ENCODE measurements around the gene RAB29.

RAB29 gene

DNA sequence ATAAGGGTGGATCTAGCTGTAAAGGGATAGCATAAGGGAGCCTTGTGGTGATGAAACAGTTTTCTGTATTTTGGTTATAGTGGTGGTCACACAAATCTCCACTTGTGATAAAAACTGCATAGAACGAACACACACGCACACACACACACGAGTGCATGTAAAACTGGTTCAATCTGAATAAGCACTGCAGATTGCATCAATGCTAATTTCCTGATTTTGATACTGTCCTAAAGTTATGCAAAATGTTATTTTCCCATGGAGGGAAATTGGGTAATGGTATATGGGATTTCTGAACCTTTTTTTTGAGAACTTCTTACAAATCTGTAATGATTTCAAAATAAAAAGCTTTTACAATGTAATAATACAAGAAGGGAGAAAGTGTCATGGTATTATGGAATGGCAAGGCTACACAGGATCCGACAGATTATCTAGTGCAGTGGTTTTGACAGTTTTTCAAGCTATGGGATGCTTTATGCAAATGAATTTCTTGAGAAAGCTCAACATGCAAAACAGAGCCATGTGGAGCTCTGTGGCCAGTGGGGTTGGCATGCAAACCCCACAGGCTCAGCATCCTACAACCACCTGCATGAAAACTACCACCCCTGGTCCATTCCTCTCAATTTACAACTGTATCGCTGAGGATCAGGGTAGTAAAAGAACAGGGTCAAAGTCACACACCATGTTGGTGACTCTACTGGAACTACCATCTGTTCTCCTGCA lies 18.9 kb upstream of the RAB29 start:
- no peak for DNase-seq

GRCh38 chr1:205792961-205793673 lies 17.8 kb upstream of the RAB29 start:
- DNase-seq, result no peak

GRCh38 chr1:205792481-205792881 lies 17.2 kb upstream of the RAB29 start:
- no peak for DNase-seq

GRCh38 chr1:205791568-205792180 lies 16.4 kb upstream of the RAB29 start:
- DNase-seq, result peak; percentile 71

DNA sequence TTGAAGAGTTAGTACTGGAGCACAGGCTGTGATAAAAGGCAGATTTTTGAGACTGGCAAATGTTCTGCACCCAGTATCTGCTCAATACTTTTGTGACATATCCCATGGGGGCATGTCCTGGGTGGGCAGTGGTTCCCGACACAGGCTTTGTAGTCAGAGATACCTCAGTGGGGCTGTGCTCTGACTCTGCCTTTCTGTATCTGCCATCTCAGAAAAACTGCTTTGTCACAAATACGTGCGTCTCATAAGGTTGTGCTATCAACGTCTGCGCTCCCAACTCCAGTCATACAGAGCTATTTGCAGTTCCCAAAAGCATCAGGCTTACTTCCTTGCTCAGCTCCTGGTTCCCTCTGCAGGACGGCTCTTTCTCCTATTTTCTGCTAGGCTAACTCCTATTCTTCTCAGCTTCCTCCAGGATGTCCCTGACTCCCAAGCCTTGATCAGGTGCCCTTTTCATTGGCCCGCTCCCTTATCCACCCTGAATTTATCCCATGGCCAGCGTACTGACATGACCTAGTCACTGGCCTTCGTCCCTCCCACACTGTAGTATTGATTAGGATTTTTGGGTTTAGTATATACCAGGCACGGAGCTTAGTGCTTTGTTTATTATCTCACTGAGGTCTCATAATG lies 12.1 kb upstream of the RAB29 start:
- DNase-seq, result no peak

GRCh38 chr1:205786601-205787000 lies 11.3 kb upstream of the RAB29 start:
- DNase-seq, result no peak

- DNase-seq, result no peak
Measured at GRCh38 chr1:205785446-205785845, 10.2 kb upstream of the RAB29 start.

- no peak for DNase-seq
Measured at GRCh38 chr1:205783904-205784303, 8.6 kb upstream of the RAB29 start.

- no peak for DNase-seq
Measured at GRCh38 chr1:205783433-205783795, 8.1 kb upstream of the RAB29 start.

DNA sequence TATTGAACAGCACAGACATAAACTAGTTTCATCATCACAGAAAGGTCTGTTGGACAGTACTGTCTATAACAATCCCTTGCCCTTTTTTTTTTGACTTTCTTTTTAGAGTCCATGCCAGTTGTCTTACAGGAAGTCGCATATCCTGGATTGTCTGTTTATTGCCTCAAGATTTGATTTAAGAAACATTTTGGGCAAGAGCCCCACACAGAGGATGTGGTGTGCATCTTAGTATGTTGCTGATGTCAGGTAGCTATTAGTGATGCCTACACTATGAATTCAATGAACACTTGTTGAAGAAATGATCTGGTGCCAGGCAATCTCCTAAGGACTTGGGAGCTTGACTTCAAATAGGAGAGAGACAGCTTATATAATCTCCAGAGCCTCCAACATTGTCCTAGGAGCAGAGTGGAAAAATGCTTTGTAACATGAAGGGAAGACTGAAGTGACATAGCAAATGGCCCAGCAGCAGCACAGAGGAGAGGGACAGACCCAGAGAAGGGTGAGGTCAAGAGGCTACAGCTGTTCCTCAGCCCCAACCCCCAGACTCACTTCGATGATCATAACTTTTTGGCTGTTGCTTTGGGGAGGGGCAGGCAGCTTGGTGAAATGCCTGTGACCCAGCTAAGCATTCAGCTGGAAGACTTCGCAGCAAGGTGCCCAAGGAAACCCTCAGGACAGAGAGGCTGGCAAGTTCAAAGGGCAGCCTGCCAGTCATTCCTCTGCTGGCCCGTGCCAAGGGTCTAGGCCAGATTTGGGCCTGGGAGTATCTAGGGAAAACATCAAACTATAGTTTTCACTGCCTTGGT lies 7.5 kb upstream of the RAB29 start:
- no peak for DNase-seq

DNA sequence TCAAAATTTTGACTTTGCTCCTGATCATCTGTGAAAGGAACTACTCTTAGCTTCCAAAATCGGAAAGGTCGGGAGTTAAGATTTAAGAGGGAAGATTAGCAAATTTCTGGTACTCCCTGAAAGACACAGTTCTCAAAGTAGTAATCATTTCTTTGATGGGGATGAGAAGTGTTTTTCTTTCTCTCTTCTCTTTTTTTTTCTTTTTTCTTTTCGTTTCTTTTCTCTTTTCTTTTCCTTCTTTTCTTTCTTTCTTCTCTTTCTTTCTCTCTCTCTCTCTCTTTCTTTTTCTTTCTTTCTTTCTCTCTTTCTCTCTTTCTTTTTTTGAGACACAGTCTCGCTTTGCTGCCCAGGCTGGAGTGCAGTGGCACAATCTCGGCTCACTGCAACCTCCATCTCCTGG lies 5.1 kb upstream of the RAB29 start:
- DNase-seq, result no peak

DNA sequence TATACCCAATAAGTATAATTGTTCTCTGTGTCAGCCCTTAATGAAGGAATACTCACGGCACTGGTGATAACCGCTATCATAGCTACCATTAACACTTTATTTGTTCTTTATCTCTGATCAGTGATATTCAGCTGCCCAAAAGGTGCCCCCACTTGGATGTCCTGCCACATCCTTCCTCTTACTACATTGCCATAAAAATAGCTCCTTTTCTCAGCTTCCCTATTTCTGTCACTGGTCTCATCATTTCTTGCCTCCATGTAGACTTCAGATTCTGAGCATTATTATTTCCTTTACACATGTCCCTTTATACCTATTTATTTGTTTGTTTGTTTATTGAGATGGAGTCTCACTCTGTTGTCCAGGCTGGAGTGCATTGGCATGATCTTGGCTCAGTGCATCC lies 2.7 kb upstream of the RAB29 start:
- no peak for DNase-seq

DNA sequence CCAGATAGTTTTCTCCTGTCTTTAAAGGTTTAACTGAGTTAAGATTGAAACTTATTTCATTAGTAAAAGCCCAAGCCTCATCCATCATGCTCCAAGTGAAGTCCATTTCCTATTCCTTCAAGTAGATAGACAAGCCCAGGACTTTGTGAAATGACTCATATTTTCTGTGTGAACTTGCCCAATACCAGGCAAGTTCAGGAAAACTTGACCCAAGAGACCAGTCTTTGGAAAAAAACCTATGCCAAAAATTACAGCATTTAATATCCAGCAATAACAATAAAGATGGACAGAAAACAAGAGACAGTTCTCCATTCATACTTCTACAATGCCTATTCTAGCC lies 405 bp upstream of the RAB29 start:
- no peak for DNase-seq

DNA sequence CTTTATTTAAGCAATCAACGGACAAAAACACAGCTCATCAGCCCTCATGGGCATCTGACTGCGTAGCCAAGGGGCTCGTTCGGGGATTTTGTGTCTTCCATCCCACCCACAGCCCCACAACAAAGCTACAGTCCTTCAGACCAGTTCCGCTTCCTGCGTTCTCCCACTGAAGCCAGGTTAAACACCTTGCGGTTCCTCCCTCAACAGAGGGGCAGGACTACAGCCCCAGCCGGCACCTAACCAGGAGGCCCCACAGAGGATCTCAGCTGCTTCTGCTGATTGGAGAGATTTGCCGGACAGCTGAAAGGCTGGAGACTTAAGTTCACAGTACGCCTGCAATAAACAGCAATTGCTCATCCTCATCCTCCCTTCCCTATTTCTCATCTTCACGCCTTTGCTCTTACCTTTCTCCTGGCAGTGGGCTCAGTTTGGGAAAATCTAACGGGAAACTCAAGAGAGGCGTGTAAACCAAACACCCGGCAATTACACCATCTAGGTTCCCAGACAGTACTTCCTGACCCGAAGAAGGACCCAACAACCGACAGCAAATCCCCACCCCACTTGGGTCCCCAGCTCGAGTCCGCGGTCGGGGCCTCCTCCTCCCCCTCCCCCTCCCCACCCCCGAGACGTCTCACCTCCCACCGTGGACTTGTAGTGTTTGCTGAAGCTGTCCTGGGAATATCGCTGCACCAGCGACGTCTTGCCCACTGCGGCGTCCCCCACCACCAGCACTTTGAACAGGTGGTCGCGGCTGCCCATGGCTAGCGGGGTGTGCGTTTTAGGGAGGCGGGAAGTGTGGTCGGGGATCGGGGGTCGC lies 876 bp downstream of the RAB29 start:
- DNase-seq, result no peak

DNA sequence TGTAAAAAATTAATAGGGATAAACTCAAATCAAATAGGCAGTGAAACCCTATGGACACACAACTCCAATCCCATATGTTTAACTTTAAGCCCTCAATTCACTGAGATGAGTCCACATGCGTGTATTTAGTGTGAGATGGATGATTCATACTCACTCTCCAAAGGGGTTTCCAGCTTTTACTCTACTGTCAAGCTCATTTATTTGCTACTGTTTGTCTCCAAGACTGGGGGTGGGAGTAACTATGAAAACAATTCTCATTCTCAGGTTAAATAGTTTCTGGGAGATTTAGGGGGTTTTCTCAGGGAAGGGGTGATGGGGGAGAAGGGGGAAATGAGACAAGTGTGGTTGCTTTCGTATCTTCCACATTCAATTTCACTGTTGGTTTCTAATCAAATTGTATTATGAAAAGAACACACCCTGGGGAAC lies 2.7 kb downstream of the RAB29 start:
- no peak for DNase-seq

- DNase-seq, result no peak
Measured at GRCh38 chr1:205770618-205771017, 4.7 kb downstream of the RAB29 start.

- DNase-seq, result no peak
Measured at GRCh38 chr1:205769641-205770365, 5.5 kb downstream of the RAB29 start.

GRCh38 chr1:205767248-205767647 lies 8.0 kb downstream of the RAB29 start:
- DNase-seq, result no peak

DNA sequence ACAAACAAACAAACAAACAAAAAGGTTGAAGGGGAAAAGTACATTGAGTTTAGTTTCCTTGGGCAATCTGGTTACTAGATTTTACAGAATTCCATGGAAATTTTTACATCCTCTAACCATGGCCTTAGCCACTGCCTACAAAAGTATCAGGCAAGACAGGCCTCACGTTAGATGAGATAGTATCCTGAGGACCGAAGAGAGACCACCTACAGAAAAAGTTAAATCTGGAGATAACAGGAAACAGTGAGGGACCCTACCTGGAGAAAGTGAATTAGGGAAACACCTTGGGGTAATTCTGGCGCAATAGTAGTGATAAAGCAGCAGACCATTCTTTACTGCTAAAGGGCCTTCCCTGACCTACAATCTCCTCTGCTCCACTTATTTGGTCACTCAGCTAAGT lies 8.7 kb downstream of the RAB29 start:
- DNase-seq, result no peak

DNA sequence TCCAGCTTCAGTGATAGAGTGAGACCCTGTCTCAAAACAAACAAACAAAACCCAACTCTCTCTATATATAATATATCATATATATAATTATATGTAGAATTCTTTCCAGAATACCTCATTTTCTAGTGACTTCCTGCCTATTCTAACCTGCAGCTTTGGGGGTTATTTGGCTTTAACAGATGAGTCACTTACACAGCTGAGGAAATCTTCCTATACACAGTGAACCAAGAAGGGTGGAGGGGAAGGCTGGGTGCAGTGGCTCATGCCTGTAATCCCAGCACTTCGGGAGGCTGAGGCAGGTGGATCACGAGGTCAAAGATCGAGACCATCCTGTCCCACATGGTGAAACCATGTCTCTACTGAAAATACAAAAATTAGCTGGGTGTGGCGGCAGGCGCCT lies 9.2 kb downstream of the RAB29 start:
- DNase-seq, result no peak

GRCh38 chr1:205764578-205764977 lies 10.7 kb downstream of the RAB29 start:
- DNase-seq, result no peak

DNA sequence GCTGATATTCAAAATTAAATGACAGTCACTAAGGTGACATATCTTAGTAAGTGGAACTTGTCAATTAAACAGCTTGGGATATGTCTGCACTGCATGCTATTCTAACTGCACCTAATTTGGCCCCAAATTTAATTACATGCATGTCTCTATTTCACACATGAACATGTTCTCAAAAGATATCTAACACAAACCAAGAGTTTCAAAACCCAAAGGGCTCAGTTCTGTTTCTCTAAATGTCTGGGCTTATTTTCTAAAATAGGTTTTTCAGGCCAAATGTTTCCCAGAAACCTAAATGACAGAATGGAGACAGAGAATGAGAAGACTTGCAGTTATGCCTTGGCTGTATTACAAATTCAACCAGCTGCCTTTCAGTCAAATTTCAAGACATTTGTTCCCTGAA lies 11.3 kb downstream of the RAB29 start:
- DNase-seq, result no peak

All from NCI-H2107 (cell line).